Measurements from ENCODE around the gene ZNF678. TPM values are rescaled to one million over a fixed set of nuclear protein-coding genes. Genes with fewer than 3 reads are reported as not detected.
"Not testable (repeated sequence)": the region's sequence is repeated elsewhere in the genome, so short reads cannot be mapped to it uniquely, and the experiment has no call there.

Gene ZNF678
- total RNA-seq, 1 donor from 2014 or later: 11.0 TPM

DNA sequence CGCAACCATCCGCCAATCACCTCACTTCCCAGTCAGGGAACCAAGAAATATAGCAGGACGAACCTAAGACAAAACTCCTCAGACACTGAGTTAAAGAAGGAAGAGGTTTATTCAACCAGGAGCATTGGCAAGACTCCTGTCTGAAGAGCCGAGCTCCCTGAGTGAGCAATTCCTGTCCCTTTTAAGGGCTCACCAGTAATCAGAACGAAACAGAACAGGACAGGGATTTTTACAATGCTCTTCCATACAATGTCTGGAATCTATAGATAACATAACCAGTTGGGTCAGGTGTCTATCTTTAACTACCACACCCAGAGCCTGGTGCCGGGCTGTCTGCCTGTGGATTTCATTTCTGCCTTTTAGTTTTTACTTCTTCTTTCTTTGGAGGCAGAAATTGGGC is 32.9 kb downstream of the ZNF678 start:
- DNase-seq (ENCODE audit: low read depth in 2 of 2): not testable (repeated sequence)

DNA sequence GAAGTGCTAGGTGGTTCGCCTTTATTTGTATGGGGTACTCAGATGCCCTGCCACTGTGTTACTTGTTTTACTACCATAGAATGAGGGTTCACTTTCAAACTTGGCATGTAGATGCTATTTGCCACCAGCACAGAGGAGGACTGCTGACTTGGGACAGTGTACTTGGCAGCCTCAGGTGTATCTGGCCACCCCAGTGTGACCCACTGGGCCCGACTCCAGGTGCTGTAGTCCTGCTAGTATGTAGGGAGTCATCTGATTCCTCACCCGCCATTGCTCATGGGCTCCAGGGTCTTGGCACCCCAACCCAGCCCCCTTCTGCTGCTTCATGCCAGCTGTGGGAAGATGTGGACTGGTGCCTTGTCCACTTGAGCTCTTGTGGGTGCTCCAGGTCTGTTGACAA is 40.0 kb downstream of the ZNF678 start:
- no peak for DNase-seq (ENCODE audit: low read depth in 2 of 2)

DNA sequence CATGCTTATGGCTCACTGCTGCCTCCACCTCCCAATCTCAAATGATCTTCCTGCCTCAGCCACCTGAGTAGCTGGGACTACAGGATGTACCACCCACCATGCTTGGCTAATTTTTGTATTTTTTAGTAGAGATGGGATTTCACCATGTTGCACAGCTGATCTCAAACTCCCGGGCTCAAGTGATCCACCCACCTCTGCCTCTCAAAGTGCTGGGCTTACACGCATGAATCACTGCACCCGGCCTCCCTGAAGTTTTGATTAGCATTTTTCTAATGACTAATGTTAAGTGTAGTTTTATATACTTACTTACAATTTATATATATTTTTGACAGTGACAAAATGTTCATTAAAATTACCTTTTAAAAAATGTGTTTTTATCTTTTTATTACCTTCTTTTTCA is 41.1 kb downstream of the ZNF678 start:
- no peak for DNase-seq (ENCODE audit: low read depth in 2 of 2)

DNA sequence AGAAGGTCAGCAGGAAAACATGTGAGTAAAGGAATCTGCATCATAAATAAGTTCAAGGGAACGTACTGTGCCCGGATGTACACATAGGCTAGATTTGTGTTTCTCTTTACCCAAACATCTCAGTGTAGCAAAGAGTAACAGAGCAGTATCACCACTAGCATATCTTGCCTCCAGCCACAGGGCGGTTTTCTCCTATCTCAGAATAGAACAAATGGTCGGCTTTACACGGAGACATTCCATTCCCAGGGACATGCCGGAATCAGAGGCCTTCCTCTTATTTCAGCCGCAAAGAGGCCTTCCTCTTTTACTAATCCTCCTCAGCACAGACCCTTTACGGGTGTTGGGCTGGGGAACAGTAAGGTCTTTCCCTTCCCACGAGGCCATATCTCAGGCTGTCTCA is 42.9 kb downstream of the ZNF678 start:
- DNase-seq (ENCODE audit: low read depth in 2 of 2): not testable (repeated sequence)

DNA sequence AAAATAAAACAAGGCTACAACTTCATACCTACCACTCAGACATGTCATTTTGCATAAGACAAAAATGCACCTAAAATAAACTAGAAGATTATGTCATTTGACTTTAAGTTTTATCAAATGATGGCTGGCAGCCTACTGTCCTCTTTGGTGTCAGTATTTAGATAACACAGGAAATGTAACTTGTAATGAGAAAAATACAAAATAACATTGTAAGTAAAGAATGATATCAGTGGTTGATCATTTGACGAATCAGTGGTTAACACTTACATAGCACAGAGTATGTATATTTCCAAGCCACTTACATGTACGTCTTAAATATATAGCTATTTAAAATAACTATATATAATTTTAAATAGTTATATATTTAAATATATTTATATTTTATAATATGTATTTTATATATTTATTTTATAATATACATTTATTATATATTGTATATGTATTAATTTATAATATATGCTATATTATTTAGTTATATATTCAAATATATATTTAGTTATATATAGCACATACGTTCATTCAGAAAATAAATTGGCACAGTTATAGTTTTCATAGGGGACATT is 44.1 kb downstream of the ZNF678 start:
- DNase-seq (ENCODE audit: low read depth in 2 of 2): no peak

DNA sequence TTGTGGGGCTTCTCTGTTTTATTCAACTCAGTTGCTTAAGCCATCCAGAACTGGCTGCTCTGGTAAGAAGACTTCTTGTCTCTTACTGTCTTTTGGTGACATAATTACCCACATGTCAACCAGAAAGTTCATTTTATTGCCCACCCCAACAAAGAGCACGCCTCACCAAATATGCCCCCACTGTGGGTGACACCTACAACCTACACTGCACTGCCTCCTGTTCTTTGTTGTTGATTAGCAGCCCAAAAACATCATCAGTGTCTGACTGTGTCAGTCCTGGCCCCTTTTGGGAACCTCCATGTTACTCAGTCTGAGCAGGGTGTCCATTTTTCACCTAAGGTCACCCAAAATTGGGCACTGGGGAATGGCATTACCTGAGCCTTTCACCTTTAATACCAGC is 49.3 kb downstream of the ZNF678 start:
- no peak for DNase-seq (ENCODE audit: low read depth in 2 of 2)

DNA sequence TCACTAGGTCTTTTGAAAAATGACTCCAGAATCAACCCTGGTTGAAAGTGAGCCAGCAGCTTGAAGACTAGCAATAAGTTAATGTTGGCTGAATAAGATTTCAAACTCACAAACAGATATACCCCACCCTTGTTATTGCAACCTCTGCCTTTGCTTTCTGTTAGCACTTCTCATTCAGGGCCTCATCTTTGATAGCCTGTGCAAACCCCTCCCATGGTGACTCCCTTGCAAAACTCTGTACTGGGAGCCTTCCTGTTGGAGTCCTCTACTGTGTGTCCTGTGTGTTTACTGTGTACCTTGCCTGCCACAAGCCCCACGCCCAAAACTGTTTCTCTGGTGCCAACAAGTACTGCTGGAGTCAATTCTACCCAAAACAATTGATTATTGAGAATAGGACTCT is 50.2 kb downstream of the ZNF678 start:
- DNase-seq (ENCODE audit: low read depth in 2 of 2): no peak

DNA sequence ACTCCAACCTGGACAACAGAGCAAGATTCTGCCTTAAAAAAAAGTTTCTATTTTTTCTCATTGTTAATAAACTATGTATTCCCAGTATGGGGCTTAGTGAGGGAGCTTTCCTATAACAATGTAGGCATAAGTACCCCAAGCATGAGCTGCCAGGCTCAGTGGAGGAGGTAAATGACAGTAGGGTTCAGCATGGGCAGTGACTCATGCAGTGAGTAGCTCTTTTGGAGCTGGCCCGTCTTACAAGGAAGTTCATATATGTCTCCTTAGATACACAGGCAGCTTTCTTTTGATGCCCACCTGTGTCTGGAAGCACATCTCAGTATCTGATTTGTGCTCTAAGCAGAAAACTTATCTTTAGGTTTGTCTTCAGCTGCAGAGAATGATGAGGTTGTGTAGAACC is 57.9 kb downstream of the ZNF678 start:
- DNase-seq (ENCODE audit: low read depth in 2 of 2): no peak

DNA sequence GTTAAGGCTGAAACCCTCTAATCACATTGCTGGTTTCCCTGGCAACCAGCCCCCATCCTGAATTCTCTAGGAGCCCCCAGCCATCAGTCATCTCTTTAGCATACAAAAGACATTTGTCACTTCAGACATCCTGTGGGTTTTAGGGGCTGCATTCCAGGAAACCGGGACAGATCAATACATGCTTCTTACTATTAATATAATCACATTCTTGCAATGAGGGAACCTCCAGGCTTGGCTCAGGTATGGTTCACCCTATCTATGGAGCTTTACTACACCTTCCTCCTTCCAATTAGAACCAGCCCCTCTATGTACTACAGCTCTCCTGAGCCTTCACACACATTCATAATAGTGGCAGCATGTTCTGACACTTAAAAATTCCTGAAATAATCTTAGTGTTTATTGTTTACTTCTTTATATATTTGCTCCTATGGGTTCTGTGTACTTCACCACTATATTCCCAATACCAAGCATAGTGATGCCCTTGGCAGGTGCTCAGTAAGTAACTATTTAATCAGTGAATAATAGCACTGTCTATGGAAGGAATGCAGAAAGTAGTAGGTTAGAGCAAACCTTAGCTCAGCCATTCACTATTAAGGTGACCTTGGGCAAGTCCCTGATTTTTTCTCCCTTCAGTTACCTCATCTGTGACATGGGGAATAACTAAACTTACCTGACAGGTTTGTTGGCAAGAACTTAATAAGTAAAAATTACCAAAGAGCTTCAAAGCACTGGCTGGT is 59.6 kb downstream of the ZNF678 start:
- DNase-seq (ENCODE audit: low read depth in 2 of 2): no peak

DNA sequence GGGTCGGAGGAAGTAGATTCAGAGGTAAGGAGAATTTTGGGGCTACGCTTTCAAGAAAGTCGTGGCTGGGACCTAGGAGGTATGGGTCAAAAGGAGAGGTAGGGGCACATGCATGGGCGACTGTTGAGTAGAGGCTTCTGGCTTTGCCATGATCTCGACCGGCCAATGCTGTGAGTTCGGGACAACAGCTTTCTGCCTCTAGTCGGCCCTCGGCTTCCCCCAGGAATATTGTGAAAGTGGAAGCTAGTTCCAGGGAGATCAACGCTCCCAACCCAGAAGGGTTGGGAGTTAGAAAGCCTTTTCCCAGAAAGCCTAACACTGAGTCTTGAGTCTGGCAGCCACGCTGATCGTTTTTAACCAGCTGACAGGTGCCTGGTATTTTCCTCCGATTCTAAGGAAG is 69.0 kb downstream of the ZNF678 start:
- DNase-seq (ENCODE audit: low read depth in 2 of 2): no peak

DNA sequence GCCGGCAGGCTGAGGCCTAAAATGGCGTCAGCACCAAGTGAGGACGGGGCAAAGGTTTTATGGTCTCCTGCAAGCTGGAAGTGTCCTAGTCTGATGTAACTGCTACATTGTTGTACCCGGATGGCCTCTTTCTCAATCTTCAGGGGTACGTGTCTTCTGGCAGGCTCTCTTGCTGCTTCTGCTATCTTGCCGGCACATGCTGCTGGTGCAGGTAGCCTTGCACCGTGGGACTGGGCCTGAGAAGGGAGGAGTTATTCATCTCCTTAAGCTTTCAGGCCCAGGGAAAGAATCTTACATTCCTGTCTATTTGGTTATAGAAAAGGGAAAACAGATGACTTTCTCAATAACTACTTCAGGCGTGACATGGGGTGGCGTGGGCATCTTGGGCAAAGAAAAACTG is 72.2 kb downstream of the ZNF678 start:
- DNase-seq (ENCODE audit: low read depth in 2 of 2): no peak

DNA sequence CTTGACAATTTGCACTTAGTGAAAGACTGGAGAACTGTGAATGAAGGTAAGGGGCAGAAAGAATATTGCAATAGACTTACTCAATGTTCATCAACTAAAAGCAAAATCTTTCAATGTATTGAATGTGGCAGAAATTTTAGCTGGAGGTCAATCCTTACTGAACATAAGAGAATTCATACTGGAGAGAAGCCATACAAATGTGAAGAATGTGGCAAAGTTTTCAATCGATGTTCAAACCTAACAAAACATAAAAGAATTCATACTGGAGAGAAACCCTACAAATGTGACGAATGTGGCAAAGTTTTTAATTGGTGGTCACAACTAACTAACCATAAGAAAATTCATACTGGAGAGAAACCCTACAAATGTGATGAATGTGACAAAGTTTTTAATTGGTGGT is 91.1 kb downstream of the ZNF678 start:
- DNase-seq (ENCODE audit: low read depth in 2 of 2): no peak

DNA sequence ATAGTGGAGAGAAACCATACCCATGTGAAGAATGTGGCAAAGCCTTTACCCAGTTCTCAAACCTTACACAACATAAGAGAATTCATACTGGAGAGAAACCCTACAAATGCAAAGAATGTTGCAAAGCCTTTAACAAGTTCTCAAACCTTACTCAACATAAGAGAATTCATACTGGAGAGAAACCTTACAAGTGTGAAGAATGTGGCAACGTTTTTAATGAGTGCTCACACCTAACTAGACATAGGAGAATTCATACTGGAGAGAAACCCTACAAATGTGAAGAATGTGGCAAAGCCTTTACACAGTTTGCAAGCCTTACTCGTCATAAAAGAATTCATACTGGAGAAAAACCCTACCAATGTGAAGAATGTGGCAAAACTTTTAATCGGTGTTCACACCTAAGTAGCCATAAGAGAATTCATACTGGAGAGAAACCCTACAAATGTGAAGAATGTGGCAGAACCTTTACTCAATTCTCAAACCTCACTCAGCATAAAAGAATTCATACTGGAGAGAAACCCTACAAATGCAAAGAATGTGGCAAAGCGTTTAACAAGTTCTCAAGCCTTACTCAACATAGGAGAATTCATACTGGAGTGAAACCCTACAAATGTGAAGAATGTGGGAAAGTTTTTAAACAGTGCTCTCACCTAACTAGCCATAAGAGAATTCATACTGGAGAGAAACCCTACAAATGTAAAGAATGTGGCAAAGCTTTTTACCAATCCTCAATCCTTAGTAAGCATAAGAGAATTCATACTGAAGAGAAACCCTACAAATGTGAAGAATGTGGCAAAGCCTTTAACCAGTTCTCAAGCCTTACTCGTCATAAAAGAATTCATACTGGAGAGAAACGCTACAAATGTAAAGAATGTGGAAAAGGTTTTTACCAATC is 91.7 kb downstream of the ZNF678 start:
- no peak for DNase-seq (ENCODE audit: low read depth in 2 of 2)

DNA sequence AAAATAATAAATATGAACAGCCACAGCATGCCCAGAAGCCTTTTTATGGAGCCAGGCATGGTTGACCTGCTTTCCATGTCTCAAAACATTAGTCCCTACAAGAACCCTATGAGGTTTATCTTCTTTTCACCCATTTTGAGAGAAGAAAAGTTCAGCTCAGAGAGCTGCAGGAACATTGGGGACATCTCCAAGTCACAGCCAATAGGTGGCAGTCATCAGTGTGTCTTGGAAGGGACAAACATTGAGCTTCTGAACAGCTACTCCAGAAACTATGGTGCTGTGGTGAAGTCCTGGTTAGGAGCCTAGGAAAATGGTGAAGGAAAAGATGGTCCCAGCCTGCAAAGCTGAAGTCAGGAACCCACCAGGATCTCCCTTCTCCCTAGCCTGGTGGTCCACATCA is 98.1 kb downstream of the ZNF678 start:
- DNase-seq (ENCODE audit: low read depth in 2 of 2): no peak

DNA sequence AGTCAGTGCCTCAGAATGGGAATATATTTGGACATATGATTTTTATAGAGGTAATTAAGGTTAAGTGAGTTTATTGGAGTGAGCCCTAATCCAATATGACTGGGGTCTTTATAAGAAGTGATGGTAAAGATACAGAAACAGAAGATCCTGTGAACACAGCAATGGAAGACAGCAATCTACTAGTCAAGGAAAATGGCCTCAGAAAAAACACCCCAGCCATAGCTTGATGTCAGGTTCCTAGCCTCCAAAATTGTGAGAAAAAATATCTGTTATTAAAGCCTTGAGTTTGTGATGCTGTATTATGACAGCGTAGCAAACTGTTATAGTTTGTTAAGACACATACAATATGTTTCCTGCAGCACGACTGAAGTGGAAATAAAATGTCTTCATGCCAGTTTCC is 99.6 kb downstream of the ZNF678 start:
- no peak for DNase-seq (ENCODE audit: low read depth in 2 of 2)

DNA sequence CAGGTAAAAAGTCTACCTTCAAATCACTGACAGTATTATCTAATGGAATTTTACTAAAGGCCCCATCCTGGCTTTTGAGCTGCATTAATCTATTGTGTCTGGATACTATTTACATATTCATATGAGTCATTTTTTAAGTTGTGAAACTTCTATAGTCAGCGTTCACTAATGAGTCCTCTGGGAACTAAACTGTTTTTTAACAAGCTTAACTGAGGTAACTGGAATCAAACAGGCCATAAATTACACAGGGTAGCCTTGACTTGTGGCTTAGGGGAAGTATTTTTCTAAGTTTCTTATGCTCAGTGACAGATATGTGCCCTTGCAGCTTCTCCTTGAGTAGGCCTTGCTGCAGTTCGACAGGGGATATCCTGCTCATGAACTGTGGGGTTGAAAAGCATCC is 102.9 kb downstream of the ZNF678 start:
- no peak for DNase-seq (ENCODE audit: low read depth in 2 of 2)

DNA sequence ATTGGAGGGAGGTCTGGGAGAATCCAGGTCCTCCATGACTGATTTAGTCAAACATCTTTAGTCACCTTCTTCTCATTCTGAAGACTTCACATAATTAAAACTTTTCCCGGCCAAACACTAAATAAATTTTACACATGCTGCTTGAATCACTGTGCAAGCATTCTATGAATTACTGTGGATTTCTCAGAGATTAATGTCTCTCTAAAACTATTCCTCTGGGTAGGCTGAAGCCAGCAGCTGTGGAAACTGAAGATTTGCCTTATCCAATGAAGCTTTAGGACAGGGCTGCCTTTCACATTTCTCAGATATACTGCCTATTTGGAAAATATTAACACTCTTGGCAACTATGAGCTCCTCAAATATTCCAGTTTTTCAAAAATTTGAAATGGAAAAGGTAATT is 110.1 kb downstream of the ZNF678 start:
- DNase-seq (ENCODE audit: low read depth in 2 of 2): no peak

DNA sequence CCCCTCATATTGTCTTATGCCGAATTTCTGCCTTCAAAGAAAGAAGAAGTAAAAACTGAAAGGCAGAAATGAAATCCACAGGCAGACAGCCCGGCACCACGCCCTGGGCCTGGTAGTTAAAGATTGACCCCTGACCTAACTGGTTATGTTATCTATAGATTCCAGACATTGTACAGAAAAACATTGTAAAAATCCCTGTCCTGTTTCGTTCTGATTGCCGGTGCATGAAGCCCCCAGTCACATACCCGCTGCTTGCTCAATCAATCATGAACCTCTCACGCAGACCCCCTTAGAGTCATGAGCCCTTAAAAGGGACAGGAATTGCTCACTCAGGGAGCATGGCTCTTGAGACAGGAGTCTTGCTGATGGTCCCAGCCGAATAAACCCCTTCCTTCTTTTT is 122.5 kb downstream of the ZNF678 start:
- DNase-seq (ENCODE audit: low read depth in 2 of 2): no peak

DNA sequence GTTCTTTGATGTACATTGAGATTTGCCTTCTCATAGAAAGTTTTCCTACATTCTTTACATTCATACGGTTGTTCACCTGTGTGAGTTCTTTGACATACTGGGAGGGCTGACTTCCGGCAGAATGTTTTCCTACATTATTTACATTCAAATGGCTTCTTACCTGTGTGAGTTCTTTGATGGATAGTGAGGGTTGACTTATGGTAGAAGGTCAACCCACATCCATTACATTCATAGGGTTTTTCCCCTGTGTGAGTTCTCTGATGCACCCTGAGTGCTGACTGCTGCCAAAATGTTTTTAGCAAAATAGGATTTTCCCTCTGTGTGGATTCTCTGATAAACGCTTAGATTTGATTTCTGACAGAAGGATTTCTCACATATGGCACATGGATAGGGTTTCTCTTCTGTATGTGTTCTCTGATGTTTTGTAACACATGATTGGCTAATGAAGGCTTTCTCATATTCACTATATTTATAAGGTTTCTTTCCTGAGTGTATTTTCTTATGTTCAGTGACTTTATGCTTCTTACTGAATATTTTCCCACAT is 134.0 kb downstream of the ZNF678 start:
- no peak for DNase-seq (ENCODE audit: low read depth in 2 of 2)

DNA sequence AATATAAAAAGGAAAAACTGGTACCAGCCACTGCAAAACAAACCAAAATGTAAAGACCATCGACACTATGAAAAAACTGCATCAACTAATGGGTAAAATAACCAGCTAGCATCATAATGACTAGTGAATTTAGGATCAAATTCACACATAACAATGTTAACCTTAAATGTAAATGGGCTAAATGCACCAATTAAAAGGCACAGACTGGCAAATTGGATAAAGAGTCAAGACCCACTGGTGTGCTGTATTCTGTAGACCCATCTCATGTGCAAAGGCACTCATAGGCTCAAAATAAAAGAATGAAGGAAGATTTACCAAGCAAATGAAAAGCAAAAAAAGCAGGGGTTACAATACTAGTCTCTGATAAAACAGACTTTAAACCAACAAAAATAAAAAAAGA is 138.3 kb downstream of the ZNF678 start:
- DNase-seq (ENCODE audit: low read depth in 2 of 2): not testable (repeated sequence)

DNA sequence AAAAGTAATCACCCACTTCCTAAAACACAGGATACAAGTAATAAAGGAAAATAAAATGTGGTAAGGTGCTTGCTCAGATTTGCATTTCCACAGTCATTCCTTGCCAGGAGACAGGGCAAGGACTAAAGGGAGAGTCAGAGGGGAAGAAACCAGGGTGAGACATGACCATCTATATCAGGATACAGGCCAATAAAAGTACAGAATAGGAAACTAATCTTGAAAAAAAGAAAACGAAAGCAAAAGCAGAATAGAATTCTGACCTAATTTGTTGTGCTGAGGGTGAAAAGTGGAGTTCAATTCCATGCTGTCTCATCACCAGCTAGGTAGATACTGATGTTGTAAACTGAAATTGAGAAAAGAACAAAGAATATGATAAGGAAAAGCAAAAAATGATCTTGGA is 144.5 kb downstream of the ZNF678 start:
- DNase-seq (ENCODE audit: low read depth in 2 of 2): no peak

DNA sequence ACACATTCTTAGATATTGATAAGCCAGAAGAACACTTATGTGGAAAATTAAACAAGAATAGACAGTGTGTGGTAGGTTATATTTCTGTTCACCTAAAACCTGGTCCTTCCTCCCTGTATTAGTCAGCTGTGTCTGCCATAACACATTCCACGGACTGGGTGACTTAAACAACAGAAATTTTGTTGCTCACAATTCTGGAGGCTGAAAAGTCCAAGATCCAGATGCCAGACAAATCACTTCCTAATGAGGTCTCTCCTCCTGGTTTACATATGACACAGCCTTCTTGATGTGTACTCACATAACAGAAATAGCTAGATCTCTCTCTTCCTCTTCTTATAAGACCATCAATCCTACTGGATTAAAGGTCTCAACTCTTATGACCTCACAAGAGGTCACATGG is 146.1 kb downstream of the ZNF678 start:
- no peak for DNase-seq (ENCODE audit: low read depth in 2 of 2)

Measured in dermis microvascular lymphatic vessel endothelial cell (primary cell).